A549 (cell line): ENCODE measurements around the gene DGLUCY. TPM values are rescaled to one million over a fixed set of nuclear protein-coding genes. Genes with fewer than 3 reads are reported as not detected.
A peak's percentile ranks its signal among the peaks of the same experiment; 100 is the strongest.

Experiments
- ATAC-seq, 2 experiments: fragments of 200-7000 bp in 1 of 2; fragments of >200 bp in 1 of 2; cut with Nextera tagmentation in 1 of 2; cut with Tn5 transposase in 1 of 2; 3 replicates each; pipeline versions ENCODE4 v1.8.0 to v1.9.1; 2018 to 2020; ENCODE audit warnings: mild to moderate bottlenecking in 1 of 2, moderate library complexity in 1 of 2
- CTCF ChIA-PET: fragments of 300-600 bp; sonication (Branson Sonifier 250); formaldehyde crosslinking; extraction: SDS; loops from one replicate; lab custom pipeline; 2021; ENCODE audit warnings: antibody characterized with exemption, inconsistent platforms; lab: Yijun Ruan, JAX
- POLR2A ChIA-PET: fragments of 350-600 bp; formaldehyde crosslinking; extraction: SDS; loops from one replicate; lab custom pipeline; 2021; ENCODE audit warnings: antibody characterized with exemption, inconsistent platforms; lab: Yijun Ruan, JAX
- DNase-seq, 2 experiments: peaks; one replicate each; pipeline versions ENCODE4 v3.0.0 to v3.0.0-alpha.2; 2011 to 2016; ENCODE audit warnings: low read depth in 1 of 2, low spot score in 1 of 2
- FAIRE-seq: peaks from 2 replicates; lab custom pipeline; 2011; peaks lifted over from hg19 to GRCh38; lab: Jason Lieb, UNC
- H3K27ac ChIP-seq, 2 experiments: fragments of >200 bp; sonication (Bioruptor Twin); formaldehyde crosslinking; 3 replicates each; pipeline ENCODE4 v1.5.1; 2016 to 2017
- H3K4me1 ChIP-seq: fragments of >200 bp; sonication (Bioruptor Twin); formaldehyde crosslinking; 3 replicates; pipeline ENCODE4 v1.6.1; 2016
- H3K4me2 ChIP-seq: fragments of >200 bp; sonication (Bioruptor Twin); formaldehyde crosslinking; 3 replicates; pipeline ENCODE4 v1.6.1; 2016
- H3K4me3 ChIP-seq: fragments of >200 bp; sonication (Bioruptor Twin); formaldehyde crosslinking; 3 replicates; pipeline ENCODE4 v1.5.1; 2016
- H3K9me3 ChIP-seq: fragments of >200 bp; sonication (Bioruptor Twin); formaldehyde crosslinking; 3 replicates; pipeline ENCODE4 v1.6.1; 2016
- CBX2 ChIP-seq: fragments of 200-600 bp; sonication (generic); IDR thresholded peaks from 2 replicates; pipeline ENCODE4 v1.6.1; 2016; ENCODE audit warnings: low read depth, mild to moderate bottlenecking, borderline replicate concordance
- CBX8 ChIP-seq: fragments of 200-600 bp; sonication (generic); IDR thresholded peaks from 2 replicates; pipeline ENCODE4 v1.6.1; 2016
- EP300 ChIP-seq, 2 experiments: fragments of >200 bp; sonication (Bioruptor Twin); formaldehyde crosslinking; IDR thresholded peaks; 2 replicates in 1 of 2; 3 replicates in 1 of 2; pipeline ENCODE4 v1.6.1; 2016 to 2017
- GATA3 ChIP-seq: IDR thresholded peaks from 2 replicates; pipeline ENCODE4 v1.6.1; 2012; ENCODE audit warnings: borderline replicate concordance
- HDAC2 ChIP-seq: fragments of 200-600 bp; sonication (generic); IDR thresholded peaks from 2 replicates; pipeline ENCODE4 v1.6.1; 2016
- HOXB5 ChIP-seq: fragments of 250-450 bp; sonication (Bioruptor Pico); IDR thresholded peaks from 2 replicates; pipeline ENCODE4 v1.5.0; 2020; ENCODE audit warnings: mild to moderate bottlenecking, moderate library complexity
- JUNB ChIP-seq: fragments of >200 bp; sonication (Bioruptor Twin); formaldehyde crosslinking; IDR thresholded peaks from 2 replicates; pipeline ENCODE4 v1.6.1; 2016
- KDM5A ChIP-seq: fragments of 200-600 bp; sonication (generic); IDR thresholded peaks from 2 replicates; pipeline ENCODE4 v1.6.1; 2016; ENCODE audit warnings: antibody characterized with exemption, mild to moderate bottlenecking
- NFE2L2 ChIP-seq: fragments of 150-350 bp; conservative IDR thresholded peaks from 2 replicates; pipeline ENCODE4 v1.6.1; 2014; ENCODE audit warnings: low read length
- NPAS2 ChIP-seq: fragments of 250-450 bp; sonication (Bioruptor Pico); IDR thresholded peaks from 2 replicates; pipeline ENCODE4 v1.8.0; 2022; ENCODE audit warnings: mild to moderate bottlenecking, moderate library complexity, borderline replicate concordance
- PHF8 ChIP-seq: fragments of 200-600 bp; sonication (generic); IDR thresholded peaks from 2 replicates; pipeline ENCODE4 v1.6.1; 2016; ENCODE audit warnings: low read depth, mild to moderate bottlenecking, antibody characterized with exemption, moderate library complexity, borderline replicate concordance
- POLR2A ChIP-seq: IDR thresholded peaks from 2 replicates; pipeline ENCODE4 v1.6.1; 2012; ENCODE audit warnings: mild to moderate bottlenecking, low read length
- POLR2AphosphoS2 ChIP-seq: conservative IDR thresholded peaks from 2 replicates; pipeline ENCODE4 v1.6.1; 2012; ENCODE audit warnings: low read length, improper control_type of control experiment, inconsistent platforms
- RAD21 ChIP-seq, 2 experiments: fragments of >200 bp in 1 of 2; sonication (Bioruptor Twin) in 1 of 2; formaldehyde crosslinking in 1 of 2; IDR thresholded peaks in 1 of 2; conservative IDR thresholded peaks in 1 of 2; 2 replicates in 1 of 2; 3 replicates in 1 of 2; pipeline ENCODE4 v1.6.1; 2012 to 2018; ENCODE audit warnings: inconsistent platforms in 1 of 2
- RCOR1 ChIP-seq: fragments of 150-350 bp; IDR thresholded peaks from 2 replicates; pipeline ENCODE4 v1.6.1; 2014; ENCODE audit warnings: antibody characterized with exemption, low read length, low read depth
- RNF2 ChIP-seq: fragments of 200-600 bp; sonication (generic); IDR thresholded peaks from 2 replicates; pipeline ENCODE4 v1.6.1; 2016; ENCODE audit warnings: low read depth, mild to moderate bottlenecking, antibody characterized with exemption, moderate library complexity, borderline replicate concordance
- SREBF2 ChIP-seq: fragments of 450-650 bp; IDR thresholded peaks from 2 replicates; pipeline ENCODE4 v1.6.1; 2014; ENCODE audit warnings: mild to moderate bottlenecking, moderate library complexity
- TP53 ChIP-seq: fragments of 250-450 bp; sonication (Bioruptor Pico); IDR thresholded peaks from 2 replicates; pipeline ENCODE4 v1.5.0; 2021; ENCODE audit warnings: mild to moderate bottlenecking, moderate library complexity
- ZFP36 ChIP-seq: fragments of 450-650 bp; IDR thresholded peaks from 2 replicates; pipeline ENCODE4 v1.6.1; 2014; ENCODE audit warnings: borderline replicate concordance; ENCODE audit not compliant: partially characterized antibody
- WGBS: methylation state at CpG from one replicate; pipeline ENCODE4 v1.1.6; 2017; ENCODE audit errors: missing lambda C conversion rate; 5-methylcytosine and 5-hydroxymethylcytosine counted together
- polyA plus RNA-seq, 4 experiments: library from polyadenylated mRNA; depleted of rRNA in 3 of 4; stranded (reverse); fragments of >200 nt; fragmentation: RNase III in 1 of 4; extraction: RNeasy Plus Mini Kit Qiagen cat#74134 plus additional on column Dnase treatment in 1 of 4; gene quantifications; 2 replicates in 3 of 4; 3 replicates in 1 of 4; pipeline ENCODE4 v1.2.3, GENCODE V29; 2011 to 2017
- TF ChIP-seq, protein P1 (sequence below): IDR thresholded peaks from 2 replicates; pipeline ENCODE4 v1.6.1; 2012; ENCODE audit warnings: low read depth, borderline replicate concordance
- TF ChIP-seq, protein P2 (sequence below): fragments of 250-450 bp; sonication (Bioruptor Pico); IDR thresholded peaks from 2 replicates; pipeline ENCODE4 v1.5.0; 2020; ENCODE audit warnings: low read depth, mild to moderate bottlenecking, moderate library complexity
- TF ChIP-seq, protein P3 (sequence below): fragments of >200 bp; sonication (Bioruptor Twin); formaldehyde crosslinking; IDR thresholded peaks from 3 replicates; pipeline ENCODE4 v1.5.1; 2016
- TF ChIP-seq, protein P4 (sequence below): IDR thresholded peaks from 2 replicates; pipeline ENCODE4 v1.6.1; 2012
- TF ChIP-seq, protein P5 (sequence below): fragments of 200-600 bp; sonication (generic); IDR thresholded peaks from 2 replicates; pipeline ENCODE4 v1.6.1; 2016; ENCODE audit warnings: antibody characterized with exemption, mild to moderate bottlenecking, moderate library complexity
- TF ChIP-seq, protein P6 (sequence below): fragments of >200 bp; sonication (Bioruptor Twin); formaldehyde crosslinking; IDR thresholded peaks from 2 replicates; pipeline ENCODE4 v1.6.1; 2016

The DGLUCY gene
- polyA plus RNA-seq, 2 of the 4 experiments (the other 2 are of a cell fraction): 14.4 to 17.5 TPM

DNA sequence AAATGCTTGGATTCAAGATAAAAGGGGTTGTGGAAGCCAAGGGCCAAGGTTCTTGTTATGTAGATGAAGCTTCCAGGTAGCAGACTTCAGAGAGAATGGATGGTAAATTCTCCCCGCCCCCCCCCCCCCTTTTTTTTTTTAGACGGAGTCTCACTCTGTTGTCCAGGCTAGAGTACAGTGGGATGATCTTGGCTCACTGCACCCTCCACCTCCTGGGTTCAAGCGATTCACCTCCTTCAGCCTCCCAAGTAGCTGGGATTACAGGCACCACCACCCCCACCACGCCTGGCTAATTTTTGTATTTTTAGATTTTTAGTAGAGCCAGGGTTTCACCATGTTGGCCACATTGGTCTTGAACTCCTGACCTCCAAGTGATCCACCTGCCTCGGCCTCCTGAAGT is 4.1 kb downstream of the DGLUCY start:
- Histone ChIP-seq H3K9me3 (no peaks in the 10 kb centered on the region), H3K4me3 (no peak overlapping the region), H3K4me1 (peaks cover 29% of the 10 kb centered on the region), H3K4me2 (no peak overlapping the region), H3K27ac (no peak overlapping the region)
- ChIA-PET POLR2A (no interaction called here), CTCF (interaction anchor here (1.0 to 1.4 kb wide), 2 partner anchors 12 to 55 kb away, joined by 3 read pairs; no protein-coding TSS in a partner anchor)
- no peak for FAIRE-seq
- TF ChIP-seq, protein P1, sequence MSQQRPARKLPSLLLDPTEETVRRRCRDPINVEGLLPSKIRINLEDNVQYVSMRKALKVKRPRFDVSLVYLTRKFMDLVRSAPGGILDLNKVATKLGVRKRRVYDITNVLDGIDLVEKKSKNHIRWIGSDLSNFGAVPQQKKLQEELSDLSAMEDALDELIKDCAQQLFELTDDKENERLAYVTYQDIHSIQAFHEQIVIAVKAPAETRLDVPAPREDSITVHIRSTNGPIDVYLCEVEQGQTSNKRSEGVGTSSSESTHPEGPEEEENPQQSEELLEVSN: no peak
- TF ChIP-seq RAD21 (conservative IDR thresholded peaks at IDR 0.05 in 1 of 2, IDR thresholded peaks at IDR 0.05 in 1 of 2): no peak
- no peak for TF ChIP-seq PHF8
- no peak for TF ChIP-seq KDM5A
- TF ChIP-seq TP53: no peak
- TF ChIP-seq, protein P2, sequence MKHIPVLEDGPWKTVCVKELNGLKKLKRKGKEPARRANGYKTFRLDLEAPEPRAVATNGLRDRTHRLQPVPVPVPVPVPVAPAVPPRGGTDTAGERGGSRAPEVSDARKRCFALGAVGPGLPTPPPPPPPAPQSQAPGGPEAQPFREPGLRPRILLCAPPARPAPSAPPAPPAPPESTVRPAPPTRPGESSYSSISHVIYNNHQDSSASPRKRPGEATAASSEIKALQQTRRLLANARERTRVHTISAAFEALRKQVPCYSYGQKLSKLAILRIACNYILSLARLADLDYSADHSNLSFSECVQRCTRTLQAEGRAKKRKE (CRISPR knock-in tag): no peak
- TF ChIP-seq EP300 (IDR thresholded peaks at IDR 0.05): no peak
- TF ChIP-seq ZFP36: no peak
- no peak for TF ChIP-seq RNF2
- TF ChIP-seq, protein P3, sequence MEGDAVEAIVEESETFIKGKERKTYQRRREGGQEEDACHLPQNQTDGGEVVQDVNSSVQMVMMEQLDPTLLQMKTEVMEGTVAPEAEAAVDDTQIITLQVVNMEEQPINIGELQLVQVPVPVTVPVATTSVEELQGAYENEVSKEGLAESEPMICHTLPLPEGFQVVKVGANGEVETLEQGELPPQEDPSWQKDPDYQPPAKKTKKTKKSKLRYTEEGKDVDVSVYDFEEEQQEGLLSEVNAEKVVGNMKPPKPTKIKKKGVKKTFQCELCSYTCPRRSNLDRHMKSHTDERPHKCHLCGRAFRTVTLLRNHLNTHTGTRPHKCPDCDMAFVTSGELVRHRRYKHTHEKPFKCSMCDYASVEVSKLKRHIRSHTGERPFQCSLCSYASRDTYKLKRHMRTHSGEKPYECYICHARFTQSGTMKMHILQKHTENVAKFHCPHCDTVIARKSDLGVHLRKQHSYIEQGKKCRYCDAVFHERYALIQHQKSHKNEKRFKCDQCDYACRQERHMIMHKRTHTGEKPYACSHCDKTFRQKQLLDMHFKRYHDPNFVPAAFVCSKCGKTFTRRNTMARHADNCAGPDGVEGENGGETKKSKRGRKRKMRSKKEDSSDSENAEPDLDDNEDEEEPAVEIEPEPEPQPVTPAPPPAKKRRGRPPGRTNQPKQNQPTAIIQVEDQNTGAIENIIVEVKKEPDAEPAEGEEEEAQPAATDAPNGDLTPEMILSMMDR: no peak
- no peak for TF ChIP-seq HOXB5
- TF ChIP-seq POLR2A: no peak
- no peak for TF ChIP-seq CBX8
- TF ChIP-seq HDAC2: no peak
- ATAC-seq: no peak
- 88% methylated on average over 5 of the region's 5 CpGs for WGBS
- no peak for DNase-seq

DNA sequence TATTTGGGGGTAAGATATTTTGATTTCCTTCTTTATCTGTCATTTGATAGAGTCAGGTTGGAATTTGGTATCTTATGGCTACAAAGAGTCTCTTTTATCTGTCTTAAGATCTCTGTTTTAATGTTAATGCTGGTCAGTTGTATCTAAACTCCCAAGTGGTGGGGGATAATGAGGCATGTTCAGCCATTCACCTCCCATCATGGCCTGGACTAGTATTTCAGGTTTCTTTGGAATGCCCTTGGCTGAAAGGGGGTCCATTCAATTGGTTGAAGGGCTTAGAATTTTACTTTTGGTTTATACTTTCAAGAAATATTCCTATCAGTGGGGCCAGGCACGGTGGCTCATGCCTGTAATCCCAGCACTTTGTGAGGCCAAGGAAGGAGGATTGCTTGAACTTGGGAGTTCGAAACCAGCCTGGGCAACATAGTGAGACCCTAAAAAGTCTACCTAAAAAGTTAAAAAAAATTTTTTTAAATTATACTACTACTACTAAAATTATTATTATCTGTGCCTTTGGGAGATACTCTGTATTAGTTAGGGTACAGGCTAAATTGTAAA is 4.7 kb downstream of the DGLUCY start:
- ATAC-seq: no peak
- H3K27ac ChIP-seq: no peak overlapping the region
- H3K4me2 ChIP-seq: no peak overlapping the region
- CTCF ChIA-PET: interaction anchor here (1.0 to 1.4 kb wide), 2 partner anchors 12 to 55 kb away, joined by 3 read pairs; no protein-coding TSS in a partner anchor
- TF ChIP-seq NFE2L2: no peak
- TF ChIP-seq, protein P4, sequence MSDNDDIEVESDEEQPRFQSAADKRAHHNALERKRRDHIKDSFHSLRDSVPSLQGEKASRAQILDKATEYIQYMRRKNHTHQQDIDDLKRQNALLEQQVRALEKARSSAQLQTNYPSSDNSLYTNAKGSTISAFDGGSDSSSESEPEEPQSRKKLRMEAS: no peak
- no peak for TF ChIP-seq ZFP36
- TF ChIP-seq JUNB: no peak
- TF ChIP-seq, all 56 proteins: peak for 0
- FAIRE-seq (no peak), DNase-seq (no peak)
- POLR2A ChIA-PET: no interaction called here
- Histone ChIP-seq H3K4me1 (peaks cover 23% of the 10 kb centered on the region), H3K9me3 (no peaks in the 10 kb centered on the region), H3K4me3 (no peak overlapping the region)
- 93% methylated on average over 2 of the region's 2 CpGs for WGBS

DNA sequence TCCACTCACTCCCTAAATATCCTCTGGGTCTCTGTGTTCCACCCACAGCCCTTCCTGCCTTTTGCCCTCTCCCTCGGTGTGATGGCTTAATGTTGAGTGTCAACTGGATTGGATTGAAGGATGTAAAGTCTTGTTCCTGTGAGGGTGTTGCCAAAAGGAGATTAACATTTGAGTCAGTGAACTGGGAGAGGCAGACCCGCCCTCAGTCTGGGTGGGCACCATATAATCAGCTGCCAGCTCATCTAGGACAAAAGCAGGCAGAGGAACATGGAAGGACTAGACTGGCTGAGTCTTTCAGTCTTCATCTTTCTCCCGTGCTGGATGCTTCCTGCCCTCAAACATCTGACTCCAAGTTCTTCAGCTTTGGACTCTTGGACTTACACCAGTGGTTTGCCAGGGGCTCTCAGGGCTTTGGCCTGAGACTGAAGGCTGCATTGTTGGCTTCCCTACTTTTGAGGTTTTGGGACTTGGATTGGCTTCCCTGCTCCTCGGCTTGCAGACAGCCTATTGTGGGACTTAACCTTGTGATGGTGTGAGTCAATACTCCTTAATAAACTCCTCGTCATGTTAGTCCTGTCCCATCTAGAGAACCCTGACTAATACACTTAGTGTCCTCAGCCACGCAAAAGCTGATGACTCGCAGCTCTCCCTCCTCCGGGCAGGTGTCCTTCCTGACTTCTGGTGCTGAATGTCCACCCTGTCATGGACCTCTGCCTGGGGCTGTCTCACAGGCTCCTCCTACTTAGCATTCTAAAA is 5.9 kb downstream of the DGLUCY start:
- ChIA-PET POLR2A (interaction anchor here (0.6 kb wide), 1 partner anchor 128 kb away, joined by 3 read pairs; no protein-coding TSS in a partner anchor), CTCF (interaction anchor here (0.7 to 1.1 kb wide), 2 partner anchors 19 to 219 kb away, joined by 3 to 4 read pairs; no protein-coding TSS in a partner anchor)
- Histone ChIP-seq H3K4me3 (no peak overlapping the region), H3K4me2 (peak overlapping the region; percentile 19; the same call in 1 of the 3 replicates), H3K4me1 (peaks cover 21% of the 10 kb centered on the region), H3K27ac (0 out of 6 replicates have a peak overlapping the region, but pooled peaks have one; percentile 16 to 22), H3K9me3 (no peaks in the 10 kb centered on the region)
- peak in 1 of 2 experiments; percentile 33 for DNase-seq
- peak; percentile 63 to 87 for ATAC-seq
- WGBS: 31% methylated on average over 8 of the region's 8 CpGs
- no peak for FAIRE-seq
- TF ChIP-seq RCOR1 (no peak), NFE2L2 (no peak), SREBF2 (no peak), CBX2 (no peak), RAD21 (conservative IDR thresholded peaks at IDR 0.05 in 1 of 2, IDR thresholded peaks at IDR 0.05 in 1 of 2) (no peak), GATA3 (no peak), NPAS2 (CRISPR knock-in tag) (no peak), POLR2AphosphoS2 (no peak), PHF8 (no peak)
- TF ChIP-seq, protein P5, sequence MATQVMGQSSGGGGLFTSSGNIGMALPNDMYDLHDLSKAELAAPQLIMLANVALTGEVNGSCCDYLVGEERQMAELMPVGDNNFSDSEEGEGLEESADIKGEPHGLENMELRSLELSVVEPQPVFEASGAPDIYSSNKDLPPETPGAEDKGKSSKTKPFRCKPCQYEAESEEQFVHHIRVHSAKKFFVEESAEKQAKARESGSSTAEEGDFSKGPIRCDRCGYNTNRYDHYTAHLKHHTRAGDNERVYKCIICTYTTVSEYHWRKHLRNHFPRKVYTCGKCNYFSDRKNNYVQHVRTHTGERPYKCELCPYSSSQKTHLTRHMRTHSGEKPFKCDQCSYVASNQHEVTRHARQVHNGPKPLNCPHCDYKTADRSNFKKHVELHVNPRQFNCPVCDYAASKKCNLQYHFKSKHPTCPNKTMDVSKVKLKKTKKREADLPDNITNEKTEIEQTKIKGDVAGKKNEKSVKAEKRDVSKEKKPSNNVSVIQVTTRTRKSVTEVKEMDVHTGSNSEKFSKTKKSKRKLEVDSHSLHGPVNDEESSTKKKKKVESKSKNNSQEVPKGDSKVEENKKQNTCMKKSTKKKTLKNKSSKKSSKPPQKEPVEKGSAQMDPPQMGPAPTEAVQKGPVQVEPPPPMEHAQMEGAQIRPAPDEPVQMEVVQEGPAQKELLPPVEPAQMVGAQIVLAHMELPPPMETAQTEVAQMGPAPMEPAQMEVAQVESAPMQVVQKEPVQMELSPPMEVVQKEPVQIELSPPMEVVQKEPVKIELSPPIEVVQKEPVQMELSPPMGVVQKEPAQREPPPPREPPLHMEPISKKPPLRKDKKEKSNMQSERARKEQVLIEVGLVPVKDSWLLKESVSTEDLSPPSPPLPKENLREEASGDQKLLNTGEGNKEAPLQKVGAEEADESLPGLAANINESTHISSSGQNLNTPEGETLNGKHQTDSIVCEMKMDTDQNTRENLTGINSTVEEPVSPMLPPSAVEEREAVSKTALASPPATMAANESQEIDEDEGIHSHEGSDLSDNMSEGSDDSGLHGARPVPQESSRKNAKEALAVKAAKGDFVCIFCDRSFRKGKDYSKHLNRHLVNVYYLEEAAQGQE: no peak
- TF ChIP-seq, protein P6, sequence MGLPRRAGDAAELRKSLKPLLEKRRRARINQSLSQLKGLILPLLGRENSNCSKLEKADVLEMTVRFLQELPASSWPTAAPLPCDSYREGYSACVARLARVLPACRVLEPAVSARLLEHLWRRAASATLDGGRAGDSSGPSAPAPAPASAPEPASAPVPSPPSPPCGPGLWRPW: no peak
